ENCODE data around the gene ZIC3.

DNA sequence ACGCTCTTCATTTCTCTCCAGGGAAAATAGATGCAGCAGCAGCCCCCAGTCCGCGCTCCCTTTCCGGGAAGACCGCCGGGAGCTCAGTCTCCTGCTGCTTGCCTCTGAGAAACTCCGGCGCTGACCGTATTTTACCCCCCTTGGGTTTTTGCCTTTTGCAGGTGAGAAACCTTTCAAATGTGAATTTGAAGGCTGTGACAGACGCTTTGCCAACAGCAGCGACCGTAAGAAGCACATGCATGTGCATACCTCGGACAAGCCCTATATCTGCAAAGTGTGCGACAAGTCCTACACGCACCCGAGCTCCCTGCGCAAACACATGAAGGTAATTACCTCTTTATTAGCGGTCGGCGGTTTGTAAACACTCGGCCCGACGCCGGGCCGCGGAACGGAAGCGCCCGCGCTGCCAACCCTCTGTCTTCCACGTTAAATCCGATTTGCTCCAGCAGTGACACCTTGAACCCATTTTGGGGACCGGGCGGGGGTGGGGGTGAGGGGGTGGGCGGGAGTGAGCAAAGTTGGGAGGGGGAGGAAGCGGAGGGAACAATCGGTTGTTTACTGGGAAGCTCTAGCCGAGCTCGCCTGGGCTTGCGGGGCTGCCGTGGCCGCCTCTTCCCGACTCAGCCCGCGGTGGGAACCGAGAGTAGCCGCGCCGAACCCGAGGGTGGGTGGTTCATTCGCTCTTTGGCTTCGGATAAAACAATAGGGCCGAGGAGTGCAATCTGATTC, 3.0 kb downstream of the ZIC3 start:
- TF ChIP-seq CTCF (conservative IDR thresholded peaks at IDR 0.05; ENCODE audit: low read length): no peak
- TF ChIP-seq EZH2phosphoT487 (IDR thresholded peaks at IDR 0.05; ENCODE audit: borderline replicate concordance, low read depth, low read length): no peak
